ENCODE data around the gene CYP11A1. TPM values are rescaled to one million over a fixed set of nuclear protein-coding genes. Genes with fewer than 3 reads are reported as not detected.

Gene CYP11A1
- total RNA-seq, 2 donors from 2014 or later: not detected

DNA sequence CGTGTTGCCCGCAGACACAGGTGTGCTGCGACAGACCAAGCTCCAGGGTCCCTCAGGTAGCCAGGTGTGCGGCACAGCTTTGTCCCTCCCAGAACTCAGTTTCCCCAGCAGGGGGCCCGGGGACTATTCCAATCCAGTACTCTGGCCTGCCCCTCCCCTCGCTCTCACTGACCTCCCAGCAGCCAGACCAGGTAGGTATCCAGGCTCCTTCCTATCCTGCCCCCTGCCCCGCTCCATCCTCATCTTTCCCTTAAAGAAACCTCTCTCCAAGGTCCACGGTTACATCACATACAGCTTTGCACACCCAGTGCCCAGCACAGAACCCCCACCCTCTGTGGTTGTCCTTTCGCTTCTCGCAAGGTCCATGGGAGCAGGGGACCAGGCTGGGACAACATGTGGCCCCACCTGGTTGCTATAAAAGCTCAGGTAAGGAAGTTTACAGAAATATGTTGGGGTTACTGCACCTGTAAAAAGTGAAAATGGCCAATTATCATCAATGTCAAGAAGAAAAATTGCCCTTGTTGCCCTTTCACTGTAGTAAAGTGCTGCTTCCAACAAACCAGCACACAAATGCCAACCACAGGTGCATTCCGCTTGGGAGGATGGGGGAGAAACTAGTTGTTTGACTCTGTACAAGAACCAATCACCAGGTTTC lies 7.3 kb upstream of the CYP11A1 start:
- ATAC-seq (ENCODE audit: insufficient number of reproducible peaks, low FRiP score, low read depth) (no peak), DNase-seq (ENCODE audit: low spot score) (no peak)
- H3K4me1 ChIP-seq (ENCODE audit: control insufficient read depth in 1 of 2, low read depth in 2 of 2): peaks cover 5 to 9% of the 10 kb centered on the region in 2 donors
- no peak overlapping the region for H3K27ac ChIP-seq
- H3K36me3 ChIP-seq: no peaks in the 10 kb centered on the region
- H3K9me3 ChIP-seq: no peaks in the 10 kb centered on the region
- H3K4me3 ChIP-seq: peak overlapping the region; percentile 76
- H3K27me3 ChIP-seq (replicated peaks; ENCODE audit: insufficient read depth): no peaks in the 10 kb centered on the region
- TF ChIP-seq, protein P1, sequence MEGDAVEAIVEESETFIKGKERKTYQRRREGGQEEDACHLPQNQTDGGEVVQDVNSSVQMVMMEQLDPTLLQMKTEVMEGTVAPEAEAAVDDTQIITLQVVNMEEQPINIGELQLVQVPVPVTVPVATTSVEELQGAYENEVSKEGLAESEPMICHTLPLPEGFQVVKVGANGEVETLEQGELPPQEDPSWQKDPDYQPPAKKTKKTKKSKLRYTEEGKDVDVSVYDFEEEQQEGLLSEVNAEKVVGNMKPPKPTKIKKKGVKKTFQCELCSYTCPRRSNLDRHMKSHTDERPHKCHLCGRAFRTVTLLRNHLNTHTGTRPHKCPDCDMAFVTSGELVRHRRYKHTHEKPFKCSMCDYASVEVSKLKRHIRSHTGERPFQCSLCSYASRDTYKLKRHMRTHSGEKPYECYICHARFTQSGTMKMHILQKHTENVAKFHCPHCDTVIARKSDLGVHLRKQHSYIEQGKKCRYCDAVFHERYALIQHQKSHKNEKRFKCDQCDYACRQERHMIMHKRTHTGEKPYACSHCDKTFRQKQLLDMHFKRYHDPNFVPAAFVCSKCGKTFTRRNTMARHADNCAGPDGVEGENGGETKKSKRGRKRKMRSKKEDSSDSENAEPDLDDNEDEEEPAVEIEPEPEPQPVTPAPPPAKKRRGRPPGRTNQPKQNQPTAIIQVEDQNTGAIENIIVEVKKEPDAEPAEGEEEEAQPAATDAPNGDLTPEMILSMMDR (IDR thresholded peaks at IDR 0.05): no peak

DNA sequence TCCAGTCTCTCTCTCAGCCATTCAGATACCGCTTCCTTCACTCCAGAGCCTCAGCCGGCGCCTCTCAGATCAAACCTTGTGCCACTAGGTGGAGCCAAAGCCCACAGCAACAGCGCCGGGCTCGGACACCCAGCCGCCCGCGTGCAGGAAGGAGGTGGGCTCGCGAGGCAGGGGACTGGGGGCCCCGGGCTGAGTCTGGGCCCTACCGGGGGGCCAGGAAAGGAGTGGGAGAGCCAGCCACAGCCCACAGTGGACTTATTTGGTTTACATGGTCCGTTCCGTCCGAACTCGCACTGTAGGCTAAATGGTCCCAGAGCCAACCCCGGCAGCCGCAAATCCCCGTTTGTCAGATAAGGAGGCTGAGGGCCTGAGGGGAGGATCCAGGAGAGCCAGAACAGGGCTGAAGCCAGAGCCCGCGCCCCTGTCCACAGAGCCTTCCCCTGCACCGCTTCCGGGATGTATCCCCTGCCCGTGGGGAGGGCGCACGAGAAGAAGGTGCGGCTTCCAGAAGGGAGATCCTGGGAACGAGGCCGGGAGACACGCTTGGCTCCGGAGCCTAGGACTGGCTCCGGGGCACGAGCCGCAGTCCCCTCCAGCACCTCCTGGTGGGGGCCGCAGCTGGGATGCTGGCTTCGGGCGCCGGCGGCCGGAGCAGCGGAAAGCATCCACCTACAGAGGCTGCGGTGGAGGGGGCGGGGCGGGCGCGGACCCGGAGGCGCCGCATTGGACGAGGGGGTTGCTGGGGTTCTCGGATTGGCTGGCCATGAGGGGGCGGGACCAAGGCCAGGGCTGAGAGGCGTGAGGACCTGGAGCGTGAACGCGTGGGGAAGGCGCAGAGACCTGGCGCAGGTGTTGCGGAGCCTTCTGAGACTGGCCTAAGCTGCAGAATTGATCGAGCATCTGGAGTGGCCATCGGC lies 6.5 kb upstream of the CYP11A1 start:
- ATAC-seq (ENCODE audit: insufficient number of reproducible peaks, low FRiP score, low read depth) (peak; percentile 88), DNase-seq (ENCODE audit: low spot score) (peak; percentile 77)
- TF ChIP-seq, protein P1 (IDR thresholded peaks at IDR 0.05): peak; percentile 81
- Histone ChIP-seq H3K4me1 (ENCODE audit: control insufficient read depth in 1 of 2, low read depth in 2 of 2) (peaks cover 5 to 9% of the 10 kb centered on the region in 2 donors), H3K4me3 (peak overlapping the region; percentile 76), H3K36me3 (no peaks in the 10 kb centered on the region), H3K27me3 (replicated peaks; ENCODE audit: insufficient read depth) (no peaks in the 10 kb centered on the region), H3K9me3 (no peaks in the 10 kb centered on the region), H3K27ac (no peak overlapping the region)

DNA sequence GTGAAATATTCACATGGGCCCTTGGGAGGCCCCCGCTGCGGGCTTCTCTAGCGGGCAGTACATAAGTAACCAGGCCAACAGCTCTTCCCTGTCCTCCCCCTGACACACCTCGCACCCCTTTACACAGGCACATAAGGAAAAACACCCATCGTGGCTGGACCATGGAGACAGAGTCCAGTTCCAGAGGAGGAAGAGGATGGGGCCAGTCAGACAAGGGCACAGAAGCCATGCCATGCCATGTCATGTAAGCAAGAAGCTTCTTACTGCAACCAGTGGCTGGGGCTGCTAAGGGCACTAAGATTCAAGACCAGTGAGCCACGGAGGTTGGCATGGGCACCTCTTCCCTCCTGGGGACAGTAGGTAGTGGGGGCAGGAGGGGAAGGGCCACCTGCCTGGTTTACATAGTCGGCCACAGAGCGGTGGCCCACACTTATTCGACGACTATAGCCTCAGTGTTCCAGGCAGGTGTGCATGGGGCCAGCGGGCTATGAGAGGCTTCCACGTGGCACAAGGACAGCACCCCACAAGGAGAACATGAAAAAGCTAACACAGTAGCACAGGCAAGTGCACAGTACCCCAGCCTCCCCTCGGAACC lies 5.7 kb upstream of the CYP11A1 start:
- TF ChIP-seq, protein P1 (IDR thresholded peaks at IDR 0.05): no peak
- H3K4me1 ChIP-seq (ENCODE audit: control insufficient read depth in 1 of 2, low read depth in 2 of 2): peaks cover 5 to 9% of the 10 kb centered on the region in 2 donors
- no peak for DNase-seq (ENCODE audit: low spot score)
- no peak overlapping the region for H3K4me3 ChIP-seq
- no peak for ATAC-seq (ENCODE audit: insufficient number of reproducible peaks, low FRiP score, low read depth)
- no peaks in the 10 kb centered on the region for H3K27me3 ChIP-seq (replicated peaks; ENCODE audit: insufficient read depth)
- no peaks in the 10 kb centered on the region for H3K9me3 ChIP-seq
- H3K36me3 ChIP-seq: no peaks in the 10 kb centered on the region
- no peak overlapping the region for H3K27ac ChIP-seq

DNA sequence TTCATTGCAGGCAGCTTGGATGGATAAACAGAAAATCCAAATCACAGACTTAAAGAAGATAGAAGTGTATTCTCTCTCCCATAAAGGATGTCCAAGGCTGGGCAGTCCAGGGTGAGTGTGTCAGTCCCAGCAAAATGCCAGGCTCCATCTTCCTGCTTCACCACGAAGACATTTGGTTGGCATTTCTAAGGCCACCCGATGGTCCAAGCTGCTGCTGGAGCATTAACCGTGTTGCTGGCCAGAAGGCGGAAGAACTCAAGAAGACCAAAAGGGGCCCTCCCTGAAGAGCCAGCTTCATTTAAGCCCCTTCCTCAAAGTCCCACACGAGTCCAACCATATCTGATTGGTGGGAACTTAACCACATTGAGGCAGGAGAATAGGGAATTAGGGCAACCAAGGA lies 3.0 kb upstream of the CYP11A1 start:
- DNase-seq (ENCODE audit: low spot score): no peak
- H3K4me1 ChIP-seq (ENCODE audit: control insufficient read depth in 1 of 2, low read depth in 2 of 2): peaks cover 5 to 15% of the 10 kb centered on the region in 2 donors
- TF ChIP-seq, protein P1 (IDR thresholded peaks at IDR 0.05): no peak
- H3K9me3 ChIP-seq: no peaks in the 10 kb centered on the region
- no peak for ATAC-seq (ENCODE audit: insufficient number of reproducible peaks, low FRiP score, low read depth)
- H3K27ac ChIP-seq: no peak overlapping the region
- no peak overlapping the region for H3K4me3 ChIP-seq
- H3K27me3 ChIP-seq (replicated peaks; ENCODE audit: insufficient read depth): peaks cover 5% of the 10 kb centered on the region
- no peaks in the 10 kb centered on the region for H3K36me3 ChIP-seq

DNA sequence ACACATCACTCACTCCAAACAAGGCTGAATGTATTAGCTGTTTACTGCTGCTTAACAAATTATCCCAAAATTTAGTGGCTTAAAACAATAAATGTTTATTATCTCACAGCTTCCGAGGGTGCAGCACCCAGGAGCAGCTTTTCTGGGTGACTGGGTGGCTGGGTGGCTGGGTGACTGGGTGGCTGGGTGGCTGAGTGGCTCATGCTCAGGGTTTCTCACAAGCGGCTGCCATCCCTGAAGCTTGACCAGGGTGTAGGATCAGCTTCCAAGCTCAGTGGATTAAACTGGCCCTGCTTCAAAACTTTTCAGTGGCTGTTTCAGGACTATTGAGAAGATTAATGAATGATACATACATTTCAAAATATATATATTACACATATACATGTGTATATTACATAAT lies 2.3 kb upstream of the CYP11A1 start:
- no peak overlapping the region for H3K27ac ChIP-seq
- H3K27me3 ChIP-seq (replicated peaks; ENCODE audit: insufficient read depth): peaks cover 5% of the 10 kb centered on the region
- H3K4me1 ChIP-seq (ENCODE audit: control insufficient read depth in 1 of 2, low read depth in 2 of 2): peaks cover 3 to 14% of the 10 kb centered on the region in 2 donors
- no peaks in the 10 kb centered on the region for H3K9me3 ChIP-seq
- DNase-seq (ENCODE audit: low spot score) (no peak), ATAC-seq (ENCODE audit: insufficient number of reproducible peaks, low FRiP score, low read depth) (no peak)
- no peaks in the 10 kb centered on the region for H3K36me3 ChIP-seq
- TF ChIP-seq, protein P1 (IDR thresholded peaks at IDR 0.05): no peak
- H3K4me3 ChIP-seq: no peak overlapping the region
